GM23338 (cell line): ENCODE results near the gene PRSS48.

Experiments used
- EZH2 ChIP-seq: fragments of 200-600 bp; sonication (generic); IDR thresholded peaks from one replicate; pipeline ENCODE4 v1.8.0; 2017; ENCODE audit warnings: antibody characterized with exemption, mild to moderate bottlenecking, low read depth; ENCODE audit not compliant: unreplicated experiment
- TF ChIP-seq, protein P1 (sequence below), 2 experiments: fragments of 200-600 bp in 1 of 2; sonication (generic) in 1 of 2; conservative IDR thresholded peaks; 2 replicates each; pipeline versions ENCODE4 v1.5.1 to v1.6.1; 2016 to 2017; ENCODE audit warnings: antibody characterized with exemption in 2 of 2, low read depth in 2 of 2, mild to moderate bottlenecking in 2 of 2, moderate library complexity in 1 of 2

- TF ChIP-seq, protein P1, sequence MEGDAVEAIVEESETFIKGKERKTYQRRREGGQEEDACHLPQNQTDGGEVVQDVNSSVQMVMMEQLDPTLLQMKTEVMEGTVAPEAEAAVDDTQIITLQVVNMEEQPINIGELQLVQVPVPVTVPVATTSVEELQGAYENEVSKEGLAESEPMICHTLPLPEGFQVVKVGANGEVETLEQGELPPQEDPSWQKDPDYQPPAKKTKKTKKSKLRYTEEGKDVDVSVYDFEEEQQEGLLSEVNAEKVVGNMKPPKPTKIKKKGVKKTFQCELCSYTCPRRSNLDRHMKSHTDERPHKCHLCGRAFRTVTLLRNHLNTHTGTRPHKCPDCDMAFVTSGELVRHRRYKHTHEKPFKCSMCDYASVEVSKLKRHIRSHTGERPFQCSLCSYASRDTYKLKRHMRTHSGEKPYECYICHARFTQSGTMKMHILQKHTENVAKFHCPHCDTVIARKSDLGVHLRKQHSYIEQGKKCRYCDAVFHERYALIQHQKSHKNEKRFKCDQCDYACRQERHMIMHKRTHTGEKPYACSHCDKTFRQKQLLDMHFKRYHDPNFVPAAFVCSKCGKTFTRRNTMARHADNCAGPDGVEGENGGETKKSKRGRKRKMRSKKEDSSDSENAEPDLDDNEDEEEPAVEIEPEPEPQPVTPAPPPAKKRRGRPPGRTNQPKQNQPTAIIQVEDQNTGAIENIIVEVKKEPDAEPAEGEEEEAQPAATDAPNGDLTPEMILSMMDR (conservative IDR thresholded peaks at IDR 0.05; ENCODE audit: low read depth in 2 of 2): no peak
- no peak for TF ChIP-seq EZH2
Observed at GRCh38 chr4:151292038-151292437, 15.1 kb downstream of the PRSS48 start.
